GM10847 (cell line): Measurements from ENCODE around the gene SENP7.

Experiments
- POLR2A ChIP-seq: IDR thresholded peaks from 2 replicates; pipeline ENCODE4 v1.6.1; 2011; ENCODE audit not compliant: insufficient read length; ENCODE audit errors: extremely low read depth

Gene SENP7

GRCh38 chr3:101383656-101384055 lies 129.4 kb downstream of the SENP7 start:
- TF ChIP-seq POLR2A: no peak

- TF ChIP-seq POLR2A: no peak
Observed at GRCh38 chr3:101383156-101383575, 129.8 kb downstream of the SENP7 start.

- no peak for TF ChIP-seq POLR2A
Observed at GRCh38 chr3:101381809-101382208, 131.2 kb downstream of the SENP7 start.

DNA sequence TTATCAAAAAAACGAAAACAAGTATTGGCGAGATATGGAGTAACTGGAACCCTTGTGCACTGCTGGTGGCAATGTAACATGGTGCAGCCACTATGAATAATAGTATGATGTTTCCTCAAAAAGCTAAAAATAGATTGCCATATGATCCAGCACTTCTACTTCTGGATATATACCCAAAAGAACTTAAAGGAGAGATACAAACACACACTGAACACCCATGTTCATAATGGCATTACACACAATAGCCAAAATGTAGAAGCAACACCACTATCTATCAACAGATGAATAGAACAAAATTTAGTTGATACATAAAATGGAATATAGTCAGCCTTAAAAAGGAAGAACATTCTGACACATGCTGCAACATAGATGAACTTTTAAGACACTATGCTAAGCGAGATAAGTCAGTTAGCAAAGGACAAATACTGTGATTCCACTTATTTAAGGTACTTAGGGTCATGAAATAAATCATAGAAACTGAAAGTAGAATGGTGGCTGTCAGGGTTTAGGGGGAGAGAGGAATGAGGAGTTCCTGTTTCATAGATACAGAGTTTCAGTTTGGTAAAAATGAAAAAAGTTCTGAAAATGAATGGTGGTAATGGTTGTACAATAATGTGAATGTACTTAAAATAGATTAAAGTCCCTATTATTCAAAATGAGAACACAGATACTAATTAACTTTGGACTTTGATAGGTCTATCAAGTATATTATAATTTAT lies 133.2 kb downstream of the SENP7 start:
- TF ChIP-seq POLR2A: no peak

- no peak for TF ChIP-seq POLR2A
Observed at GRCh38 chr3:101377796-101378195, 135.2 kb downstream of the SENP7 start.

- no peak for TF ChIP-seq POLR2A
Observed at GRCh38 chr3:101377209-101377608, 135.8 kb downstream of the SENP7 start.

DNA sequence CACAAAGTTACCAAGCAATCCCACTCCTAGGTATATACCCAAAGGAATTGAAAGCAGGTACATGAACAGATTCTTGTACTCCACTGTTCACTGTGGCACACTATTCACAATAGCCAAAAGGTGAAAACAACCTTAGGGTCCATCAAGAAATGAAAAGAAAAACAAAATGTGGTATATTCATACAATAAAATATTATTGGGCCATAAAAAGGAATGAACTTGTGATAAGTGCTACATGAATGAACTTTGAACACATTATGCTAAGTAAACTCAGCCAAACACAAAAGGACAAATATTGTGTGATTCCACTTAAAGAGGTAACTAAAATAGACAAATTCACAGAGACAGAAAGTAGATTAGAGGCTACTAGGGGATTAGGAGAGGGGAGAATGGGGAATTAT lies 137.4 kb downstream of the SENP7 start:
- no peak for TF ChIP-seq POLR2A

DNA sequence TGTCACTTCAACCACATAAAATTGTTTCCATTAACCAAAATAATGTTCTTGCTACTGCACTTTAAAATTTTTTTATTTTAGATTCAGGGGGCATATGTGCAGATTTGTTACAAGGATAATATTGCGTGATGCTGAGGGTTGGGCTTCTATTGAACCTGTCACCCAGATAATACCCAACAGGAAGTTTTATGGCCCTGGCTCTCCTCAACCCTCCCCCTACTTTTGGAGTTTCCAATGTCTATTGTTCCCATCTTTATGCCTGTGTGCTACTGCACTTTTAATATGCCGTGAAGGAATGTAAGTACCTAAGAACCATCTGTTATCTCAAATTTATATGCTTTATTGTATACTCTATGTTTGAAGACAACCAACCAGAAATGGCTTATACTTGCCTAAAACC lies 150.6 kb downstream of the SENP7 start:
- no peak for TF ChIP-seq POLR2A

DNA sequence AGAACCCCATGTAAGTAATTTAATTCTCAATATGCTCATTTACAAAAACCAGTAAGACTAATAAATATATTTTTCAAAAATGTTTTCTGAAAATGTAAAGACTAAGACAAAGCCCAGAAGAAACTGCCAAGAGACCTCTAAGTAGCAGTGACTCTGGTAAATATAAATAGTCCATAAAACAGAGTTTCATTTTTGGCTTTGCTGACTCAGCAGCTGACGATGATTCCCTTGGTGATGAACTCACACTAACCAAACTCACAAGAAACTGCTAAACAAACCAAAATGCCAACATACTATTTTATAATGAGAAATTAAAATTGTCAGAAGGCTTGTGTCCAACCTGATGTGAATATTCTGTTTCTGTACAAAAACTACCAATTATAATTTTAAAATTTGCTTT lies 161.2 kb downstream of the SENP7 start:
- no peak for TF ChIP-seq POLR2A

- no peak for TF ChIP-seq POLR2A
Observed at GRCh38 chr3:101340591-101340990, 172.4 kb downstream of the SENP7 start.

- TF ChIP-seq POLR2A: no peak
Observed at GRCh38 chr3:101333883-101334282, 179.1 kb downstream of the SENP7 start.

- TF ChIP-seq POLR2A: no peak
Observed at GRCh38 chr3:101329016-101329673, 183.9 kb downstream of the SENP7 start.

DNA sequence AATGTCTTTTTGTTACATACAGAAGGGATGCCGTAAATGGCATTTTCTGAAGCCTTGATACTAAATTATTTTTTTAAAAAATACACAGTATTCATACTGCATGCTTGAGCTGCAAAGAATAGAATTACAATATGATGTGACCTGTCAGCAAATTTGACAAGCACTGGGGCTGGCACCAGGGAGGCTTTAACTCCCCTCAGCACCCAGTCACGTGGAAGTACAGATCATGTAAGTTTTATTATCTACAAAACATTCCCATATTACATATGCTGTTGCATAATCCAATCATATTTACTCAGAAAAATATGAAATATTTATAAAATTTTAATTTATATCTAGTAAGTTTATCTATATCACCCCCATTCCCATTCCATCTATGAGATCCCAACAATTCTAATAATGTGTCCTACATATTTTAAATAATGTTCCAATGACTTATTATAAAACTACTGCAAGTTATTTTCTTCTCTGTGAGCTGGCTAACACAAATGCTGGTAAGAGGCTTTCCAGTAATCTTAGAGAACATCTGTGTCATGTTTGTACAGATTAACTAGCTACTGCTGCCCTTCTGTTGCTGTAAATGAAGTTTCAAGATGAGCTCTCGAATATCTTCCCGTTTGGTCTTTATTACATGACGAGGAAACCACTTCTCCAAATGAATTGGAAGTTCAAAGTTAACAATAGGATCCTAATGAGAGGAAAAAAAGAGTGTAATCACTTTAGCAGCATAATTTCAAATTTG lies 187.4 kb downstream of the SENP7 start:
- no peak for TF ChIP-seq POLR2A

GRCh38 chr3:101320475-101320874 lies 192.5 kb downstream of the SENP7 start, which contains the start of gene IMPG2:
IMPG2 (minus strand) TSS chr3:101320575; CDS start chr3:101320372, 203 bp downstream.
- no peak for TF ChIP-seq POLR2A

GRCh38 chr3:101319531-101319930 lies 193.5 kb downstream of the SENP7 start:
- TF ChIP-seq POLR2A: no peak

DNA sequence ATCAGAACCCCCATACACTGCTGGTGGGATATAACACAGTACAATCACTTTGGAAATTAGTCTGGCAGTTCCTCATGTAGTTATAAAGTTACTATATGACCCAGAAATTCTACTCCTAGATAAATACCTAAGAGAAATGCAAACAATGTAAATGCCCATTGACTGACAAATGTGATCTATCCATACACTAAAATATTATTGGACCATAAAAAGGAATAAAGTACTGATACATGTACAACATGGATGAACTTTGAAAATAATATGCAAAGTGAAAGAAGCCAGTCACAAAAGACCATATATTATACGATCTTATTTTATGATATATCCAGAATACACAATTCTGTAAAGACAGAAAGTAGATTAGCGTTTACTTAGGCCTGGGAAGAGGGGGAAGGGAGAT lies 200.5 kb downstream of the SENP7 start:
- no peak for TF ChIP-seq POLR2A

- TF ChIP-seq POLR2A: no peak
Observed at GRCh38 chr3:101311676-101312075, 201.3 kb downstream of the SENP7 start.

- no peak for TF ChIP-seq POLR2A
Observed at GRCh38 chr3:101310978-101311375, 202.0 kb downstream of the SENP7 start.
